Thoracic aorta (tissue), 2 donors: ENCODE results near the gene DTL. TPM values are rescaled to one million over a fixed set of nuclear protein-coding genes. Genes with fewer than 3 reads are reported as not detected.

Experiments
- ATAC-seq: fragments of 150-250 bp; one replicate; pipeline ENCODE4 v1.8.0; 2017; ENCODE audit warnings: low read depth; ENCODE audit not compliant: insufficient number of reproducible peaks, low FRiP score
- DNase-seq: peaks from one replicate; pipeline ENCODE4 v3.0.0-alpha.2; 2020; ENCODE audit warnings: low spot score
- H3K27ac ChIP-seq, 2 donors: fragments of 200-600 bp; sonication (generic); 1 replicate in 1 of 2; 2 replicates in 1 of 2; pipeline ENCODE4 v1.5.1; 2016; ENCODE audit warnings: mild to moderate bottlenecking in 2 of 2, moderate library complexity in 2 of 2
- H3K27me3 ChIP-seq: fragments of 200-600 bp; sonication (generic); replicated peaks from 2 replicates; pipeline ENCODE4 v1.6.0; 2016; ENCODE audit warnings: mild to moderate bottlenecking; ENCODE audit not compliant: insufficient read depth
- H3K36me3 ChIP-seq: fragments of 200-600 bp; sonication (generic); one replicate; pipeline ENCODE4 v1.5.1; 2016
- H3K4me1 ChIP-seq, 2 donors: fragments of 200-600 bp; sonication (generic); 1 replicate in 1 of 2; 2 replicates in 1 of 2; pipeline versions ENCODE4 v1.5.1 to v1.6.0; 2016; ENCODE audit warnings: low read depth in 2 of 2, mild to moderate bottlenecking in 1 of 2; ENCODE audit not compliant: control insufficient read depth in 1 of 2
- H3K4me3 ChIP-seq: fragments of 200-600 bp; sonication (generic); 2 replicates; pipeline ENCODE4 v1.5.1; 2016; ENCODE audit warnings: mild to moderate bottlenecking
- H3K9me3 ChIP-seq: fragments of 200-600 bp; sonication (generic); 2 replicates; pipeline ENCODE4 v1.5.1; 2016
- total RNA-seq, 2 donors: library from RNA; depleted of rRNA; stranded (reverse); fragments of >200 nt; gene quantifications; one replicate each; pipeline versions ENCODE4 v1.1.0 to v1.2.3, GENCODE V29; 2016
- TF ChIP-seq, protein P1 (sequence below): fragments of 200-600 bp; sonication (generic); IDR thresholded peaks from one replicate; pipeline ENCODE4 v1.5.1; 2019; ENCODE audit warnings: antibody characterized with exemption

DTL gene
- total RNA-seq, 2 donors from 2014 or later: 0.21 to 3.4 TPM

DNA sequence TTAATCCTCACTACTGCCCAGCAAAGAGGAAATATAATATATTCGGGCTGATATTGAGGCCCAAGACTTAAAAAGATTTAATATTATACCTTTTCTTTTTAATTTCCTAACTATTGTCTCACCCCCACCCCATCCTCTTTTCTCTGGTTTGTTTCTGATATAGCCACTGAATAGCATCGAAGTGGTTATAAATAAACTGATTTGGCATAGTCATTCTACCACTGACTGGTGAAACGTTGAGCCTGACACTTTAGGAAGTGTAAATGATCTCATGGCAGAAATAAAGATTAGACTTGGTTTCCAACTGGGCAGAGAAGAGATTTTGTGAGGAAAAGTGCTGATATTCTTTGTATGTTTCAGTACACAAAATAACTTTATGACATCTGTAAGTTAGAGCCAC lies 39.3 kb downstream of the DTL start:
- DNase-seq (no peak), ATAC-seq (no peak)
- TF ChIP-seq, protein P1, sequence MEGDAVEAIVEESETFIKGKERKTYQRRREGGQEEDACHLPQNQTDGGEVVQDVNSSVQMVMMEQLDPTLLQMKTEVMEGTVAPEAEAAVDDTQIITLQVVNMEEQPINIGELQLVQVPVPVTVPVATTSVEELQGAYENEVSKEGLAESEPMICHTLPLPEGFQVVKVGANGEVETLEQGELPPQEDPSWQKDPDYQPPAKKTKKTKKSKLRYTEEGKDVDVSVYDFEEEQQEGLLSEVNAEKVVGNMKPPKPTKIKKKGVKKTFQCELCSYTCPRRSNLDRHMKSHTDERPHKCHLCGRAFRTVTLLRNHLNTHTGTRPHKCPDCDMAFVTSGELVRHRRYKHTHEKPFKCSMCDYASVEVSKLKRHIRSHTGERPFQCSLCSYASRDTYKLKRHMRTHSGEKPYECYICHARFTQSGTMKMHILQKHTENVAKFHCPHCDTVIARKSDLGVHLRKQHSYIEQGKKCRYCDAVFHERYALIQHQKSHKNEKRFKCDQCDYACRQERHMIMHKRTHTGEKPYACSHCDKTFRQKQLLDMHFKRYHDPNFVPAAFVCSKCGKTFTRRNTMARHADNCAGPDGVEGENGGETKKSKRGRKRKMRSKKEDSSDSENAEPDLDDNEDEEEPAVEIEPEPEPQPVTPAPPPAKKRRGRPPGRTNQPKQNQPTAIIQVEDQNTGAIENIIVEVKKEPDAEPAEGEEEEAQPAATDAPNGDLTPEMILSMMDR: no peak
- no peaks in the 10 kb centered on the region for H3K9me3 ChIP-seq
- no peak overlapping the region for H3K4me3 ChIP-seq
- no peak overlapping the region for H3K27ac ChIP-seq
- peaks cover under 1 to 10% of the 10 kb centered on the region in 2 donors for H3K4me1 ChIP-seq
- H3K27me3 ChIP-seq: no peaks in the 10 kb centered on the region
- H3K36me3 ChIP-seq: no peaks in the 10 kb centered on the region

DNA sequence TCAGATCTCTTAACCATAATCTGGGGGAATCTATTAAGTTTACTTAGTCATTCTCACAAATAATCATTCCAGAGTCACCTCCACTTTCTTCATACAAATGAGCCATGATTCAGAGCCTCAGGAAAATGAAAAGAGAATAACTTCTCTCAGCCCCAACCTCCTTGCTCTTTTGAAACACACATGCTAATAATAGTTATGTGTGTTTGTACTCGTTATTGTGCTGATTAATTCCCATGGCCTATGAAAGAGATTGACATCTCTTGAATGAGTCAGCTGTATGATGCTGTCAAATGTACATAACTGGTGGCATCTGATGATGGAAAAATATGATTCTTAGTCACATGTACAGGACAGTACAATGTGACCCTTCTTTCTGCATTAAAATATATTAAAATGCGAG lies 41.5 kb downstream of the DTL start:
- H3K9me3 ChIP-seq: no peaks in the 10 kb centered on the region
- H3K27ac ChIP-seq: no peak overlapping the region
- no peaks in the 10 kb centered on the region for H3K27me3 ChIP-seq
- TF ChIP-seq, protein P1: no peak
- peaks cover 3 to 12% of the 10 kb centered on the region in 2 donors for H3K4me1 ChIP-seq
- no peaks in the 10 kb centered on the region for H3K36me3 ChIP-seq
- H3K4me3 ChIP-seq: no peak overlapping the region
- DNase-seq (no peak), ATAC-seq (no peak)

DNA sequence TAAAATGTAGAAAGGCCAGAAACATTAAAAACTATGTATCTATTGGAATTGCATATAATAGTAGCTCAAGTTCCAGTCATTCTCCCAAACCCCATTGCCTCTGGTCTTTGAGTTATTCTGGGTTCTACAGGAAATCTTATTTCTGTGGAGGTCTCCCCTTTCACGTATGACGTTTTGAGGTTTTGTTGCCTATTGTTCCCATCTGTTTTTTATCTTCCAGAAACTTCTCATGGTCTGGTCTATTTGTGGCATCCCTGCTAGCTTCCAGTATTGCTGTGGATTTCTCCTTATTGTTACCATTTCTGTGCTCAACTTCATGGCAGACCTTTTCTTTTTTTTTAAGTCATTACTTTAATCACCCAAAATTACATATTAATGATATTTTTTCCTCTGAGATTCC lies 43.3 kb downstream of the DTL start:
- Histone ChIP-seq H3K4me3 (no peak overlapping the region), H3K27ac (no peak overlapping the region), H3K4me1 (peaks cover 3 to 12% of the 10 kb centered on the region in 2 donors), H3K36me3 (no peaks in the 10 kb centered on the region), H3K9me3 (no peaks in the 10 kb centered on the region), H3K27me3 (no peaks in the 10 kb centered on the region)
- TF ChIP-seq, protein P1: no peak
- ATAC-seq: no peak
- no peak for DNase-seq

DNA sequence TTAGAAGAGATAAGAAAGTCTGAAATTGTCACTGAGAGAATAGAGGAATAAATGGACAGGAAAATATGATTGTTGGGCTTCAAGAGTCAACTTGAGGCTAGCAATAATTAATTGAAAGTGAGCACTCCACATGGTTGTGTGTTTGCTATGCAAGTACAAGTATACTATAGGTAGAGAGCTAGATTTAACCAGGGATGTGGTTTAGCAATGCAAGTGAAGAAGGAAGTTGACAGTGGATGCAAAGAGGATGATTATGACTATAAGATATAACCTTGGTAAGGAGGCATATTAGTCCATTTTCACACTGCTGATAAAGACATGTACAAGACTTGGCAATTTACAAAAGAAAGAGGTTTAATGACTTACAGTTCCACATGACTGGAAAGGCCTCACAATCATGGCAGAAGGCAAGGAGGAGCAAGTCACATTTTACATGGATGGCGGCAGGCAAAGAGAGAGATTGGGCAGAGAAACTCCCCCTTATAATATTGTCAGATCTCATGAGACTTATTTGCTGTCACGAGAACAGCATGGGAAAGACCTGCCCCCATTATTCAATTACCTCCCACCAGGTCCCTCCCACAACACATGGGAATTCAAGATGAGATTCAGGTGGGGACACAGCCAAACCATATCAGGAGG lies 47.3 kb downstream of the DTL start:
- Histone ChIP-seq H3K36me3 (no peaks in the 10 kb centered on the region), H3K4me1 (peaks cover 3 to 12% of the 10 kb centered on the region in 2 donors), H3K27ac (no peak overlapping the region), H3K27me3 (no peaks in the 10 kb centered on the region), H3K9me3 (no peaks in the 10 kb centered on the region), H3K4me3 (no peak overlapping the region)
- no peak for DNase-seq
- ATAC-seq: no peak
- TF ChIP-seq, protein P1: no peak

DNA sequence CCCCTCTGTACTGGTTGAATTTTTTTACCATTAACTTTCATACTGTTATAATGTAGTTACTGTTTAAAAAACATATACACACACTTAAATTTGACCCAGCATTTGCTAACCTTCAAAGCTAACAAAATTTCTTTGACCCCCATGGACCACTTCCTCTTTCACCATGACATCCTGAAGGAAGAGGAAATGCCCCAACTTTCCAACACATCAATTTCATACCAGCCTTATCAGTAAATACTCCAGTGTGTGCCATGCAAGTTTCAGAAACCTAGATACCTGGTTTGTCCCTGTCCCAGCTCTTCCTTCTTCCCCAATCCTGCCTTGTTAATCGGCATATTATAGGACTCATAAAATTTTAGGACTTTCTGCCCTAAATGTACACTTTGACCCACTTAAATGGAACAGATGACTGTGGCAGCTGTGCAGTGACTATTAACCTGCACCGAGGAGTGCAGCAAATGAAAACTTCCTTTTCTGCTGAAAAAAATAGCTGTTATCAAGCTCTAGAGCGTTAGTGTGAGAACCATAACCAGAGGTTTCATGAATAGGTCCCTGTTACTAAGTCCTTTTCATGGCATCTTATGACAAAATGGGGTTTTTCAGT lies 54.1 kb downstream of the DTL start:
- Histone ChIP-seq H3K4me1 (no peaks in the 10 kb centered on the region), H3K27me3 (no peaks in the 10 kb centered on the region), H3K36me3 (no peaks in the 10 kb centered on the region), H3K9me3 (no peaks in the 10 kb centered on the region), H3K4me3 (no peak overlapping the region), H3K27ac (no peak overlapping the region)
- TF ChIP-seq, protein P1: no peak
- no peak for DNase-seq
- no peak for ATAC-seq
